Stimulated activated CD4-positive, alpha-beta T cell treated with anti-CD3 and anti-CD28 coated beads, Interleukin-1b, Interleukin-23, amount 100 ng/mL, for 48 hours (primary cell): ENCODE results near the gene EVPL.
A peak's percentile ranks its signal among the peaks of the same experiment; 100 is the strongest.

Experiments
- DNase-seq: peaks from one replicate; pipeline ENCODE4 v3.0.0-alpha.2; 2020

EVPL gene

GRCh38 chr17:76014925-76015261, 12.2 kb downstream of the EVPL start:
- no peak for DNase-seq

GRCh38 chr17:76014100-76014924, 12.8 kb downstream of the EVPL start:
- peak; percentile 82 for DNase-seq

- DNase-seq: no peak
Observed at GRCh38 chr17:76013377-76013932, 13.7 kb downstream of the EVPL start.

- DNase-seq: no peak
Observed at GRCh38 chr17:76011951-76012350, 15.2 kb downstream of the EVPL start.

- no peak for DNase-seq
Observed at GRCh38 chr17:76009969-76010661, 17.0 kb downstream of the EVPL start.

GRCh38 chr17:76009447-76009846, 17.7 kb downstream of the EVPL start:
- no peak for DNase-seq

- no peak for DNase-seq
Observed at GRCh38 chr17:76008630-76009425, 18.3 kb downstream of the EVPL start.

GRCh38 chr17:76008208-76008607, 18.9 kb downstream of the EVPL start:
- DNase-seq: no peak

- no peak for DNase-seq
Observed at GRCh38 chr17:76007850-76008165, 19.3 kb downstream of the EVPL start.

- DNase-seq: no peak
Observed at GRCh38 chr17:76007131-76007849, 19.8 kb downstream of the EVPL start.

- DNase-seq: peak; percentile 79
Observed at GRCh38 chr17:76005263-76006149, 21.6 kb downstream of the EVPL start.

GRCh38 chr17:76004750-76005262, 22.3 kb downstream of the EVPL start:
- no peak for DNase-seq

GRCh38 chr17:76003915-76004314, 23.2 kb downstream of the EVPL start:
- no peak for DNase-seq

- DNase-seq: no peak
Observed at GRCh38 chr17:76002100-76002499, 25.0 kb downstream of the EVPL start.

GRCh38 chr17:76000755-76001521, 26.2 kb downstream of the EVPL start, which contains the start of gene CDK3:
TSS of gene CDK3 (plus strand) at chr17:76000855. CDS start at chr17:76001426, 571 bp downstream.
- DNase-seq: no peak

- peak; percentile 68 for DNase-seq
Observed at GRCh38 chr17:76000016-76000754, 26.9 kb downstream of the EVPL start.

GRCh38 chr17:75998327-75998795, 28.7 kb downstream of the EVPL start:
- DNase-seq: no peak

GRCh38 chr17:75996665-75997590, 30.2 kb downstream of the EVPL start:
- DNase-seq: no peak
